Stimulated activated naive B cell treated with anti-CD40 and anti-IgM and Interleukin-4, amounts not matched to agents 10 μg/mL and 1 μg/mL and 100 μg/mL, for 72 hours (primary cell): Measurements from ENCODE around the gene CFAP161.

Experiments used
- ATAC-seq, 2 donors: fragments of 150-1000 bp; cut with Tn5 transposase; replicated peaks; 2 replicates each; pipeline ENCODE4 v1.10.0; 2021; ENCODE audit warnings: moderate library complexity in 1 of 2
- DNase-seq: peaks from one replicate; pipeline ENCODE4 v3.0.0; 2021
- H3K27ac Mint-ChIP-seq: one replicate; pipeline ENCODE4 v1.8.0; 2022; ENCODE audit warnings: mild to moderate bottlenecking, mixed read lengths
- H3K27me3 Mint-ChIP-seq, 2 donors: one replicate each; pipeline ENCODE4 v1.8.0; 2022; ENCODE audit warnings: mixed read lengths in 2 of 2
- H3K36me3 Mint-ChIP-seq, 2 donors: one replicate each; pipeline ENCODE4 v1.8.0; 2022; ENCODE audit warnings: mixed read lengths in 2 of 2, mild to moderate bottlenecking in 1 of 2
- H3K4me1 Mint-ChIP-seq, 2 donors: one replicate each; pipeline ENCODE4 v1.8.0; 2022; ENCODE audit warnings: mixed read lengths in 2 of 2, mild to moderate bottlenecking in 1 of 2
- H3K4me3 Mint-ChIP-seq, 2 donors: one replicate each; pipeline ENCODE4 v1.8.0; 2022; ENCODE audit warnings: mild to moderate bottlenecking in 2 of 2, mixed read lengths in 2 of 2, moderate library complexity in 1 of 2
- H3K9me3 Mint-ChIP-seq, 2 donors: one replicate each; pipeline ENCODE4 v1.8.0; 2022; ENCODE audit warnings: mixed read lengths in 2 of 2, mild to moderate bottlenecking in 1 of 2

Gene CFAP161

DNA sequence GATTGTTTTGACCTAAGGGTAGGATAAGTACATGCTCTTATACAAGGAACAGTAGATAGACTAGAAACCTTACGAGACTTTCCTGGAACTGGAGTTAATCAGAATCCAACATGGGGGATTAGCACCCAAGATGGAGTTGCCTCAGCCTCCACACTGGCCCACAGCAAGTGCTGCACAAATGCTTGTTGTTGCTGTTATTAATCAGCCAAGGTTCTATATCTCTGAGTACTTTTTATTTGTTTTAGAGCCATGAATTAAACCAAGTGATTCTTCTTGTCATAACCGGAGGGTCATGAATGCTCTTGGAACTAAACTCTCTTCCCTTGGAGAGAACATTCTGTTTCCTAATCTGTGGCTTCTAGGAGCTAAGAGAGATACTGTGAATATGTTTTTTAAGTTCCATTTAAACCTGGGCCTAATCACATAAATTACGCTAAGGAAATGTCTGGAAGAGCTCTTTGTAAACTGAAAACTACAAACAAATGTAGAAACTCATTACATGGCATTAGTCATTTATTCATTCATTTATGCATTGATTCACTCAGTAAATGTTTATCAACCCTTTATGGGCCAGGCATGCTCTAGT is 56.9 kb downstream of the CFAP161 start:
- no peak for ATAC-seq
- no peak overlapping the region for H3K4me3 Mint-ChIP-seq

DNA sequence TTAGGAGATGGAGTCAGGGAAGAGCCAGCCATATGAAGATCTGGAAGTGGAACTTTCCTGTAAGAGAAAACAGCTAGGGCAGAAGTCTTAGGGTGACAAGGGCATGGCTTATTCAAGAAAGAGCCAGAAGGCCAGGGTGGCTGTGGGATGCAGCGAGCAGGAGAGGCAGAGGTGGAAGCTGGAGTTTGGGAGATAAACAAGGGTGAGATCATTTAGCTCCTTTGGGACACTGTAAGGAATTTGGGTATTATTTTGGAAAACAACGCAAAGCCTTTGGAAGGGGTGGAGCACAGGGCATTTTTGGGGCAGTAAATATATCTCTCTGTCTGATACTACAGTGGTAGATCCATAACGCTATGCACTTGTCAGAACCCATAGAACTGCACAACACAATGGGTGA is 57.6 kb downstream of the CFAP161 start:
- ATAC-seq = no peak
- no peaks in the 10 kb centered on the region for H3K4me1 Mint-ChIP-seq
- H3K36me3 Mint-ChIP-seq = no peaks in the 10 kb centered on the region
- H3K9me3 Mint-ChIP-seq = no peaks in the 10 kb centered on the region
- no peak overlapping the region for H3K27ac Mint-ChIP-seq
- no peak for DNase-seq
- H3K27me3 Mint-ChIP-seq = peaks cover 13 to 19% of the 10 kb centered on the region in 2 donors
- H3K4me3 Mint-ChIP-seq = no peak overlapping the region

More for the DNA sequence above, 56.9 kb downstream of the CFAP161 start:
- peaks cover 12 to 17% of the 10 kb centered on the region in 2 donors for H3K27me3 Mint-ChIP-seq
- no peak for DNase-seq
- H3K4me1 Mint-ChIP-seq = no peaks in the 10 kb centered on the region
- H3K9me3 Mint-ChIP-seq = no peaks in the 10 kb centered on the region
- no peak overlapping the region for H3K27ac Mint-ChIP-seq
- no peaks in the 10 kb centered on the region for H3K36me3 Mint-ChIP-seq

- Mint-ChIP-seq H3K36me3 (no peaks in the 10 kb centered on the region), H3K4me3 (no peak overlapping the region), H3K27me3 (peaks cover 25 to 27% of the 10 kb centered on the region in 2 donors), H3K9me3 (no peaks in the 10 kb centered on the region), H3K27ac (no peak overlapping the region), H3K4me1 (peaks cover 0 to 4% of the 10 kb centered on the region in 2 donors)
- DNase-seq = no peak
- no peak for ATAC-seq
These were observed 60.7 kb downstream of the CFAP161 start for GRCh38 chr15:81194723-81195122.

DNA sequence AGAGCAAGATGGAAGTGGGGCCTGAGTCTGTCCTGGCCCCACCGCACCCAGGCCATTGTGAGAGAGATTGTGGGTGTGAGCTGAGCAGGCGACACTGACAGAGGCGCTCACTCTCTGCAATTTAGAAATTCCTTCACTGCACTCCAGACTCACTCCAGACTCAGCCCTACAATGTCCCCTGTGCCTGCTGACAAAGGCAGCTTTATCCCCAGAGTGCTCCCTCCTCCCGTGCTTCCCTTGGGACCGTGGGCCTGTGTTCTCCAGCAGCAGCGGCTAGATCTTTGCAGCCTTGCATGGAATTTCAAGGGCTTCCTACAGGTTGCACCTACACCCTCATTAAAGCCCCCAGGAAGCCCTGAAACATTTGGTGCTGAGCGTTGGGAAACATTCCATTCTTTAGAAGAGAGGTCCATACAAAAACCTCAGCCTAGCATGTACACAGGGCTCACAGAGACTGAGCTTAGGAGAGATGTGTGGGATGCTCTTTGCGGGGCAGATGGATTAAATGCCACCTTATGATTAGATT is 61.3 kb downstream of the CFAP161 start:
- H3K27ac Mint-ChIP-seq = no peak overlapping the region
- no peaks in the 10 kb centered on the region for H3K36me3 Mint-ChIP-seq
- H3K4me3 Mint-ChIP-seq = no peak overlapping the region
- ATAC-seq (no peak), DNase-seq (no peak)
- H3K27me3 Mint-ChIP-seq = peaks cover 25 to 27% of the 10 kb centered on the region in 2 donors
- no peaks in the 10 kb centered on the region for H3K9me3 Mint-ChIP-seq
- peaks cover 0 to 4% of the 10 kb centered on the region in 2 donors for H3K4me1 Mint-ChIP-seq

- Mint-ChIP-seq H3K9me3 (no peaks in the 10 kb centered on the region), H3K27me3 (peaks cover 19 to 21% of the 10 kb centered on the region in 2 donors), H3K4me1 (peaks cover 2 to 4% of the 10 kb centered on the region in 2 donors), H3K27ac (no peak within 1 kb of the TSS), H3K4me3 (no peak within 1 kb of the TSS), H3K36me3 (no peaks in the 10 kb centered on the region)
- ATAC-seq (no peak), DNase-seq (no peak)
These were observed 62.6 kb downstream of the CFAP161 start, which contains the start of gene IL16 for GRCh38 chr15:81196576-81197254. Gene IL16 (plus strand): TSS chr15:81196879. CDS start chr15:81225400, 28,521 bp downstream.

DNA sequence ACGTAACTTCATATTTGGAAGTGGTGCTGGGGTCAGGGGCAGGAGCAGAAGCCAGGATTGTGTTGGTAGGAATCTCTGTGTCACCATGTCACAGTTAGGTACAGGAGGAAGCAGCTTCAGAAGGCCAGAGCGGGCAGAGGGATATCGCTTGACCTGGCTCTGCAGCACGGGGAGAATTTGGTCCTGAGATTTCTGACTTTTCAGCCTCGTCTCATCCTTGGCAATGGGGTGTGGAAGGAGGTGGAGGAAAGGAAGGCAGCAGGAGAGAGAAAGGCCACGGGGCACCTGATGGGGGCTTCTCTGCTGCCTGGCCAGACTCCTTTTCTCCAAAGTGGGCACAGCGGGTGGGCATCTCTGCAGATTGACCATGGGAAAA is 63.2 kb downstream of the CFAP161 start:
- peaks cover 2 to 4% of the 10 kb centered on the region in 2 donors for H3K4me1 Mint-ChIP-seq
- H3K36me3 Mint-ChIP-seq = no peaks in the 10 kb centered on the region
- ATAC-seq (no peak), DNase-seq (no peak)
- H3K9me3 Mint-ChIP-seq = no peaks in the 10 kb centered on the region
- no peak overlapping the region for H3K4me3 Mint-ChIP-seq
- no peak overlapping the region for H3K27ac Mint-ChIP-seq
- peaks cover 16 to 18% of the 10 kb centered on the region in 2 donors for H3K27me3 Mint-ChIP-seq

DNA sequence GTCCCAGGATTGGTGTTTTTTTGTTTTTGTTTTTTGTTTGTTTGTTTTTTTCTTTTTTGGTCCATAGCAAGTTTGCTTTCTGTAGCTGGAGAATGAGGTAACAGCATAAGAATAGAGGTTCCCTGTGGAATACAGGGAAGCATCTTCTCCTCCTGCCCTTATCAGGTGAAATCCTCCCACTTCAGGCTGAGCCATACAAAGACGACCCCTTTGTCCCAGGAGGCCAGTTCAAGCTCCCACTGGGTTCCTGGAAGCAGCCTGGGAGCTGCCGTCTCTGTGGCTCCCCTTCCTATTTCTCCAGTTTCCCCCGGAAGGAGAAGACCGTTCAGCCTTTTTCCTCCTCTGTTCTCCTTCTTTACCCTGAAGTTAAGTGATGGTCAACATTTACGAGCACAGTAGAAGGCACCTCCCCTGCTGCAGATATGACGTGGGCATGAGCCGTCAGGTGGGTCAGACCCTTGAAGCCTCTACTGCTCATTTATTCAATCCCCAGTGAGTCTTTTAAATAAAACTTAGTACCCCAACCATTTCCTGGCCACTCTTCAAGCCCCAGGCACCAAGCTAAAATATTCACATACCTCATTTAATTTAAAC is 63.7 kb downstream of the CFAP161 start:
- DNase-seq = no peak
- H3K9me3 Mint-ChIP-seq = no peaks in the 10 kb centered on the region
- H3K27me3 Mint-ChIP-seq = peaks cover 16 to 18% of the 10 kb centered on the region in 2 donors
- no peaks in the 10 kb centered on the region for H3K36me3 Mint-ChIP-seq
- H3K4me3 Mint-ChIP-seq = no peak overlapping the region
- H3K4me1 Mint-ChIP-seq = peaks cover 2 to 4% of the 10 kb centered on the region in 2 donors
- no peak overlapping the region for H3K27ac Mint-ChIP-seq
- no peak for ATAC-seq
